Daoy (cell line): ENCODE measurements around the gene MFSD6. TPM values are rescaled to one million over a fixed set of nuclear protein-coding genes. Genes with fewer than 3 reads are reported as not detected.
"Not testable (repeated sequence)": the region's sequence is repeated elsewhere in the genome, so short reads cannot be mapped to it uniquely, and the experiment has no call there.

Experiments
- DNase-seq: peaks from one replicate; pipeline ENCODE4 v3.0.0-alpha.2; 2015; ENCODE audit warnings: low read depth
- total RNA-seq: library from RNA; depleted of rRNA; stranded (reverse); fragments of >200 nt; shearing (Covaris generic); gene quantifications from 2 replicates; pipeline ENCODE4 v1.2.3, GENCODE V29; 2014; rRNA removed

The MFSD6 gene
- total RNA-seq: 20.9 TPM in 2 replicates

- peak; percentile 59 for DNase-seq
Observed at GRCh38 chr2:190407662-190408537, at the start of gene MFSD6. TSS of gene MFSD6 (plus strand) at chr2:190408355. CDS start at chr2:190436030, 27,675 bp downstream.

DNA sequence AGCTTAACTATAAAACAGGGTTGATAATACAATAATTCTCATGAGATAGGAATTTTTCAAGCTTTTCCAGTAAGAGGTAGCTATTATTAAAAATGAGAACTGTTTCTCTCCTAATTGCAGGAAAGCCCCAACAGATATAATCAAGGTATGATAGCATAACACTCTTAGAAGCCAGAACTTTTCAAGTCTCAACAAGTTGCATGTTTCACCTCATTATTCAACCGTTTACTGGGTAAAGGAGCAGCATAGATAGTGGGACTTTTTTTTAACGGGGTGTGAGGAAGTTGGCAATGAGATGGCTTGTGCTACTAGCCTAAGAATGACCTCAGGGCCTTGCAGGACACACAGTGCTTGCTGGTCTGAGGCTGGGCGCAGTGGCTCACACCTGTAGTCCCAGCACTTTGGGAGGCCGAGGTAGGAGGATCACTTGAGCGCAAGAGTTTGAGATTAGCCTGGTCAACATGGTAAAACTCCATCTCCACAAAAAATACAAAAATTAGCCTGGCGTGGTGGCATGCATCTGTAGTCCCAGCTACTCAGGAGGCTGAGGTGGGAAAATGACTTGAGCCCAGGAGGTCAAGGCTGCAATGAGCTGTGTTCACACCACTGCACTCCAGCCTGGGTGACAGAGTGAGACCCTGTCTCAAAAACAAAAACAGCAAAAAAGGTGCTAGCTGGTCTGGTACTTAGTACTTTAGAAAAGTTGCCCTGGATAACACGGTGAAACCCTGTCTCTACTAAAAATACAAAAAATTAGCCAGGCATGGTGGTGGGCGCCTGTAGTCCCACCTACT is 49.3 kb upstream of the MFSD6 start:
- DNase-seq: not testable (repeated sequence)

DNA sequence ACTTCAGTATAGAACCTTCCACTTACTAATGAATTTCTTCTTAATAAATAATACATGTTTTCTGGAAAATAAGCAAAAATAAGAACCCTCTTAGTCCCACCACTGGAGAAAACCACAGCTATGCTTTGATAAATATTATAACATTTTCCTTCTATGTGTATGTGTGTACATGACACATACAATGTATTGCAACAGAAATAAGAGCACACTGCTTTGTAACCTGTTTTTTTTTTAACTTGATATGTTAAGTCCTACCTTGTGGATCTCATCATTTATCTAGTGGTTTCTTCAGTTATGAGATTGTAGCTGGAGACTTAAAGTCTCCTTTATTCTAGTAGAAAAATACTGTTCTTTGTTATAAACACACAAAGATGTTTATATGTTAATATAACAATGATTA is 47.6 kb upstream of the MFSD6 start:
- DNase-seq: no peak

DNA sequence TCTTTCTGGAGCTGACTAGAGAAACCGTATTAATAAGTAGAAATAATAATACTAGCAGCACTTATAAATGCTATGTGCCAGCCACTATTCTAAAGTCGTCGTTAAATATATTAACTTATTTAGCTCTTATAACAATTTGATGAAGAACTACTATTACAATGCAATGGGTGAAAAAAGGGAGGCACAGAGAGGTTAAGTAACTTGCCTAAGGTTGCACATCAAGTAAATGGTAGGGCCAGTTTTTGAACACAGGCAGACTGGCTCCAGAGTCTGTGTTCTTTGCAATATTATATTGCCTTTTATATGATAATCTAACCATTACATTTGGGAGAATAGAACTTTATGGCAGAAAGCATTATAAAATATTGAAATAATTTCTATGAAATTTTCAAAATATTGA is 47.2 kb upstream of the MFSD6 start:
- no peak for DNase-seq

- DNase-seq: no peak
Observed at GRCh38 chr2:190361572-190361971, 46.6 kb upstream of the MFSD6 start.

DNA sequence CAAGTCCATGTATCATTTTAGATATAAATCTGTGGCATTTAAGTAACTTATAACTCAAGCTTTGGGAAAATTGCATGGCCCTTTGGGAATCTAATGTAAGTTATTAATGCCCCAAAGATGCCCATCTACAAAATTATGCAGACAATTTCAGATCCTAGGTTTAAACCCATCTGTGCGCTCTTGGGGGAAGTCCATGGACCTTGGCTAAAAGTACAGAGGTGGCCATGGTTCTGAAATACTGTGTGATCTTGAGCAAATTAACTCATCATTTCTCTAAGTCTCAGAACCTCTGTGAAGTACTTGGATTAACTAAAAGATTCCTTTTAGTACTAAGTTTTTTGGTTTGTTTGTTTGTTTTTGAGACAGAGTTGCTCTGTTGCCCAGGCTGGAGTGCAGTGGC is 45.3 kb upstream of the MFSD6 start:
- DNase-seq: no peak

DNA sequence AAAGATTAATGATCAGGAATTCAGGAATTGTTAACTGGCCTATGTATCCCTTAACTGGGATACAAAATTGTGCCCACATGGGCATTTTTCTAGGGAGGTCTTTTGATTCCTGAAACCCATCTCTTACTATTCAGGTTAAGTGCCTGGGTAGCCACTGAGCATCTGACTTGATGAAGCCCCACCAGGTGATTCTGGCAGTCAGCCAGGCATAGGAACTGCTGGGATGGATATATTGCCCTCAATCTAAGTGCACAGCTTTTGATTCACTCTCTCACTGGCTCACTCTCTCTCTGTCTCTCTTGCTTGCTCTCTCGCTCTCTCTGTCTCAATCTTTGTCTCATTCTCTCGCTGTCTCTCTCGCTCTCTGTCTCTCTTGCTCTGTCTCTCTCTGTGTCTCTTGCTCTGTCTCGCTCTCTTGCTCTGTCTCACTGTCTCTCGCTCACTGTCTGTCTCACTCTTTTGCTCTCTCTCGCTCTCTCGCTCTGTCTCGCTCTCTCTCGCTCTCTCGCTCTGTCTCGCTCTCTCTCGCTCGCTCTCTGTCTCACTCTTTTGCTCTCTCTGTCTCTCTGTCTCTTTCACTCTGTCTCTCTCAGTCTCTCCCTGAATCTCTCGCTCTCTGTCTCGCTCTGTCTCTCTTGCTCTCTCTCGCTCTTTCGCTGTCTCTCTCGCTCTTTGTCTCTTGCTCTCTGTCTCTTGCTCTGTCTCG is 42.5 kb upstream of the MFSD6 start:
- no peak for DNase-seq

DNA sequence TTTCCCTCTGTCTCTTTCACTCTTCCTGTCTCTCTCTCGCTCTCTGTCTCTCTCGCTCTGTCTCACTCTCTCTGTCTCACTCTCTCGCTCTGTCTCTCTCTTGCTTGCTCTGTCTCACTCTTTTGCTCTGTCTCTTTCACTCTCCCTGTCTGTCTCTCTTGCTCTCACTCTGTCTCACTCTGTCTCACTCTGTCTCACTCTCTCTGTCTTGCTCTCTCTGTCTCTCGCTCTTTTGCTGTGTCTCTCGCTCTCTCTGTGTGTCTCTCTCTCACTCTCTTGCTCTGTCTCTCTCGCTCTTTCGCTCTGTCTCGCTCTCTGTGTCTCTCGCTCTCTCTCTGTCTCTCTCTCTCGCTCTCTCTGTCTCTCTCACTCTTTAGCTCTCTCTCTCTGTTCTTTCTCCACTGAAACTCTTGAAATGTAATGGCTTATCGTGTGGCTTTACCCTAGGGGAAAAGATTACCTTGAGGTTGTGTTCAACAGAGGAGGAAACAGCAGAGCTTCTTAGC is 41.9 kb upstream of the MFSD6 start:
- no peak for DNase-seq

- no peak for DNase-seq
Observed at GRCh38 chr2:190367091-190367490, 41.1 kb upstream of the MFSD6 start.

GRCh38 chr2:190369635-190370034 is 38.5 kb upstream of the MFSD6 start:
- no peak for DNase-seq

GRCh38 chr2:190376083-190376482 is 32.1 kb upstream of the MFSD6 start:
- no peak for DNase-seq

DNA sequence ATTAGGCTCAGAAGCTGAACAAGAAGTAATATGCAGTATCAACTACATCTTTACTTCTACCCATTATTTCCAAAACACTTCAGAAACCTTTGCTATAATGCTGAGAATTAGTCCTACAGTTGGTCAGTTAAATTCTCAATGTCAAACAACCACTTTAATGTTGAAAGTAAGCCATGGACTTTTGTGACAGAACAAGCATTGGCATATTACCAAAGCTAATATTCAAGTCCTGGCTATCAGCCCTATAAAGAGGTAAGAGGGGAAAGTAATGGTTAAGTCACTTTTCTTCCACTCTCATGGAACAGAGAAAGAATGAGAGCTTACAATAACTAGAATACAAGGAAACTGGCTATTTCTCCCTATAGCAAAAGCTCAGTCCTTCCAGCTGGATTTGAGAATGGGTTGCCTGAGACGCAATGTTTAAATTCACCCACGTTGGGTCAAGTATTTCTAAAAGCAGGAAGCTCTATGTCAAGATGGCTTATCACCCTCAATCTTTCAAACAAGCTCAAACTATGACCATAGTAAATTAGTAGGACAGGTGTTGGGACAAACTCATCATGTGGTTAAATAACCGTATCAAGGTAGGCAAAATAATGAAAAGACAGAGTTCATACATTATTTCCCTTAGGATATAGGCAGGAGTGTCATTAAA is 31.4 kb upstream of the MFSD6 start:
- DNase-seq: no peak

GRCh38 chr2:190378880-190379237 is 29.3 kb upstream of the MFSD6 start:
- no peak for DNase-seq

GRCh38 chr2:190379249-190379964 is 28.7 kb upstream of the MFSD6 start:
- peak; percentile 56 for DNase-seq

DNA sequence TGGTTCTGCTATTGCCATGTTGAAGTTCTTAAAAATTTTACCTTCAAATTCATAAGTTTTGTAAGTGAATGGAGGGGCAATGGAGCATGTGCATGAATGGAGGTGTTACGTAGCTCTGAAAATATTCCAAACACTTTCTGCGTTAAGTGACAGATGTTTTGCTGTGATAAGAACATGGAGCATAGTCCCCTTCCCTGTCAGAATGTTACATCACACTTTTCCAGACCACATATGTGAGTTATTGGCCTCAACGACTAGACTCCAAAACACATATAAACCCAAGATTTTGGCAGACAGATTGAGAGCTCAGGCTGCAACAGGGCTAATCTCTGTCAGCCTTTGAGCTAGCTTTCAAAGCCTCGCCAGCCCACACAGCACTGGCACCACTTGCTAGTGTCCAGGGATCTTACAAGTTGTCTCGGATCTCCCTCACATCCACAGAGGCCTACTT is 27.2 kb upstream of the MFSD6 start:
- DNase-seq: no peak

GRCh38 chr2:190382851-190383250 is 25.3 kb upstream of the MFSD6 start:
- DNase-seq: peak; percentile 28

DNA sequence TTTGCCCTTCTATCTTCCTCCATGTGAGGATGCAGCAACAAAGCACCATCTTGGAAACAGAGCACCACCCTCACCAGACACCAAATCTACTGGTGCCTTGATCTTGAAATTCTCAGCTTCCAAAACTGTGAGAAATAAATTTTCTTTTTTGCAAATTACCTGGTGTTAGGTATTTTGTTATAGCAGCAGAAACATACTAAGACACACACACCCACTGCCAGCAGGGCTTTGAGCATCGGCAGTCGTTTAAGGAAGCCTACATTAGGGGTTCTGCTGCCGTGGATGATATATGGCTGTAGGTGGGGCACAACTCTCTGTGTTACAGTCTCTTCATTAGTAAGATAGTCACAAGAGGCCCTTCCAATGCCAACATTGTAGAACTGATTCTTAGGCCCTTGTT is 20.7 kb upstream of the MFSD6 start:
- no peak for DNase-seq

GRCh38 chr2:190396271-190396670 is 11.9 kb upstream of the MFSD6 start:
- DNase-seq: no peak

DNA sequence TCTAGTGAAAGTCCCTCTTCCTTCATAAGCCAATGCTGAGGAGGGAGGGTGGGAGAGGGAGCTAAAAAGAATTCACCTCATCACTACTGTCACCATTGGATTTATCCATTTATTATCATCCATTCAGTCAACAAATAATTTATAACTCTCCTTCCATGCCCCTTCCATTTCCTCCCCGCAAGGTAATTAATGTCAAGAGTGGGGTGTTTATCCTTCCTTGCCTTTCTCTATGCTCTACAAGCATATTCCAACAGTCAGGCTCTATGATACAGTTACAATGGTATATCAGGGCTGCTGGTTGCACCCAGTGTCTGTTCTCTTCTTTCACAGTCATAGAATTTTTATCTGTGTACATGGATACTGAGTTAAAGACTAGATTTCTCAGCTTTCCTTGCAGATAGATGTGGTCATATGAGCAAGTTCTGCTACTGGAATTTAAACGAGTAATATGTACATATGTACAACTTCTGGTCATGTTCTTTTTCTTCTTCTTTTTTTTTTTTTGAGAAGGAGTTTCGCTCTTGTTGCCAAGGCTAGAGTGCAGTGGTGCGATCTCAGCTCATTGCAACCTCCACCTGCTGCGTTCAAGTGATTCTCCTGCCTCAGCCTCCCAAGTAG is 5.1 kb upstream of the MFSD6 start:
- DNase-seq: no peak

DNA sequence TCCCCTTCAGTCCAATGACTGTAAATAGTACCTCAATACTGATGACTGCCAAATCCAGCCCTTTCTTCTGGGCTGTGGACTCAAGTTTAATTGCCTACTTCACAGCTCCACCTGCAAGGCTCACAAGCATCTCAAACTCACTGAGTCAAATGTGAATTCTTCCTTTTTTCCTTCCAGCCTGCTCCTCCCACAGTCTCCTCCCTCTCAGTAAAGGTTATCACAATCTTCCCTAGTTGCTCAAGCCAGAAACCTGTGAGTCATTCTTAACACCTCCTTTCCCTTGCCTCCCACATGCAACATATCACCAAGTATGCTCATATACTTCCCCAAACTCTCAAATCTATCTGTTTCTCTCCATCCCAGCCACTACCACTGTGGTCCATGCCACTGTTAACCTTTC is 3.7 kb upstream of the MFSD6 start:
- DNase-seq: peak; percentile 53
